HCT116 (cell line): ENCODE data around the gene ACAP3. TPM values are rescaled to one million over a fixed set of nuclear protein-coding genes. Genes with fewer than 3 reads are reported as not detected.

ENCODE experiments used
- ATAC-seq: fragments of 200-7000 bp; cut with Tn5 transposase; 2 replicates; pipeline ENCODE4 v1.9.1; 2020; ENCODE audit warnings: mild to moderate bottlenecking, moderate library complexity
- BruUV-seq: library from RNA; stranded (reverse); fragments of 400-500 nt; replicated peaks from 2 replicates; lab custom pipeline; 2021; lab: Mats Ljungman, UMichigan
- CTCF ChIA-PET: fragments of 300-600 bp; sonication (Branson Sonifier 250); formaldehyde crosslinking; loops from one replicate; lab custom pipeline; 2021; ENCODE audit warnings: antibody characterized with exemption; lab: Charles Lee
- POLR2A ChIA-PET: fragments of 300-600, 350-600 bp; sonication (Branson Sonifier 250); formaldehyde crosslinking; loops from one replicate; lab custom pipeline; 2021; ENCODE audit warnings: antibody characterized with exemption; lab: Charles Lee
- RAD21 ChIA-PET, 2 experiments: fragments of 300-600 bp; sonication (Branson Sonifier 250); formaldehyde crosslinking; loops; one replicate each; lab custom pipeline; 2023; ENCODE audit warnings: low total read pairs in 2 of 2; ENCODE audit not compliant: uncharacterized antibody in 2 of 2, unreplicated experiment in 2 of 2, low non-redundant PET in 1 of 2; lab: Charles Lee
- DNase-seq: peaks from one replicate; pipeline ENCODE4 v3.0.0-alpha.2; 2010; ENCODE audit warnings: low read depth, low spot score
- H2AFZ ChIP-seq: fragments of 200-600 bp; shearing (Covaris generic), sonication (generic); 2 replicates; pipeline ENCODE4 v1.6.1; 2017; ENCODE audit warnings: low read depth, mixed run types, mixed read lengths, antibody characterized with exemption, low read length; ENCODE audit not compliant: poor library complexity, severe bottlenecking
- H3K27ac ChIP-seq: 2 replicates; pipeline ENCODE4 v1.5.1; 2012; ENCODE audit warnings: low read depth, low read length
- H3K27me3 ChIP-seq: fragments of 200-600 bp; sonication (generic); 2 replicates; pipeline ENCODE4 v1.6.1; 2016; ENCODE audit warnings: mixed run types, low read length, mixed read lengths; ENCODE audit not compliant: insufficient read depth
- H3K36me3 ChIP-seq, 2 experiments: fragments of 200-500 bp in 1 of 2; fragments of 200-600 bp in 1 of 2; sonication (Bioruptor generic) in 1 of 2; sonication (generic) in 1 of 2; 2 replicates each; pipeline versions ENCODE4 v1.5.1 to v1.6.1; 2014 to 2016; ENCODE audit warnings: low read length in 2 of 2, inconsistent platforms in 1 of 2, mixed read lengths in 1 of 2, mixed run types in 1 of 2; ENCODE audit not compliant: insufficient read depth in 2 of 2, control insufficient read depth in 1 of 2
- H3K4me1 ChIP-seq, 2 experiments: fragments of 200-600 bp in 1 of 2; sonication (generic) in 1 of 2; 2 replicates each; pipeline versions ENCODE4 v1.5.1 to v1.6.1; 2012 to 2017; ENCODE audit warnings: low read length in 2 of 2, inconsistent platforms in 1 of 2, mild to moderate bottlenecking in 1 of 2, mixed read lengths in 1 of 2, mixed run types in 1 of 2, moderate library complexity in 1 of 2; ENCODE audit not compliant: insufficient read depth in 2 of 2, control insufficient read depth in 1 of 2
- H3K4me2 ChIP-seq: fragments of 200-600 bp; sonication (generic); 2 replicates; pipeline ENCODE4 v1.6.1; 2017; ENCODE audit warnings: mixed run types, low read length, mixed read lengths
- H3K4me3 ChIP-seq, 2 experiments: fragments of 200-600 bp in 1 of 2; sonication (generic) in 1 of 2; replicated peaks in 1 of 2; 2 replicates each; pipeline ENCODE4 v1.5.1; 2011 to 2016; ENCODE audit warnings: low read length in 2 of 2, control low read depth in 1 of 2, low read depth in 1 of 2, mild to moderate bottlenecking in 1 of 2, mixed read lengths in 1 of 2, mixed run types in 1 of 2
- H3K79me2 ChIP-seq: fragments of 200-600 bp; sonication (generic); 2 replicates; pipeline ENCODE4 v1.6.1; 2017; ENCODE audit warnings: mild to moderate bottlenecking, mixed run types, low read length, moderate library complexity, mixed read lengths; ENCODE audit not compliant: insufficient read depth
- H3K9ac ChIP-seq: fragments of 200-600 bp; sonication (generic); 2 replicates; pipeline ENCODE4 v1.6.1; 2016; ENCODE audit warnings: low read length, mixed read lengths
- H3K9me2 ChIP-seq: fragments of 200-600 bp; sonication (generic), shearing (Covaris generic); 2 replicates; pipeline ENCODE4 v1.6.1; 2017; ENCODE audit warnings: mixed run types, mild to moderate bottlenecking, moderate library complexity; ENCODE audit not compliant: insufficient read depth
- H3K9me3 ChIP-seq, 2 experiments: fragments of 200-500 bp in 1 of 2; fragments of 200-600 bp in 1 of 2; sonication (Bioruptor generic) in 1 of 2; sonication (generic) in 1 of 2; 2 replicates each; pipeline ENCODE4 v1.6.1; 2014 to 2017; ENCODE audit warnings: low read length in 2 of 2, mixed read lengths in 2 of 2, inconsistent platforms in 1 of 2, low read depth in 1 of 2, mild to moderate bottlenecking in 1 of 2, mixed run types in 1 of 2, moderate library complexity in 1 of 2; ENCODE audit not compliant: control insufficient read depth in 1 of 2, insufficient read depth in 1 of 2
- H4K20me1 ChIP-seq: fragments of 200-600 bp; sonication (generic), shearing (Covaris generic); 2 replicates; pipeline ENCODE4 v1.6.1; 2017; ENCODE audit warnings: mixed run types, mild to moderate bottlenecking, moderate library complexity; ENCODE audit not compliant: insufficient read depth
- CEBPB ChIP-seq: IDR thresholded peaks from 2 replicates; pipeline ENCODE4 v1.6.1; 2012; ENCODE audit warnings: low read depth
- EGR1 ChIP-seq: IDR thresholded peaks from 2 replicates; pipeline ENCODE4 v1.6.1; 2012; ENCODE audit warnings: low read depth
- ELF1 ChIP-seq: IDR thresholded peaks from 2 replicates; pipeline ENCODE4 v1.6.1; 2012; ENCODE audit warnings: low read depth, borderline replicate concordance
- FOSL1 ChIP-seq: IDR thresholded peaks from 2 replicates; pipeline ENCODE4 v1.6.1; 2012; ENCODE audit warnings: low read depth
- JUND ChIP-seq: IDR thresholded peaks from 2 replicates; pipeline ENCODE4 v1.6.1; 2012
- POLR2A ChIP-seq: IDR thresholded peaks from 2 replicates; pipeline ENCODE4 v1.7.0; 2011; ENCODE audit warnings: borderline replicate concordance; ENCODE audit not compliant: insufficient read depth, insufficient read length; ENCODE audit errors: extremely low read depth
- RAD21 ChIP-seq: IDR thresholded peaks from 2 replicates; pipeline ENCODE4 v1.6.1; 2012; ENCODE audit warnings: low read depth, mild to moderate bottlenecking
- REST ChIP-seq: IDR thresholded peaks from 2 replicates; pipeline ENCODE4 v1.6.1; 2012; ENCODE audit warnings: low read depth
- SP1 ChIP-seq: IDR thresholded peaks from 2 replicates; pipeline ENCODE4 v1.6.1; 2012; ENCODE audit warnings: low read depth
- SRF ChIP-seq: IDR thresholded peaks from 2 replicates; pipeline ENCODE4 v1.6.1; 2012; ENCODE audit warnings: low read depth
- TCF7L2 ChIP-seq: IDR thresholded peaks from 2 replicates; pipeline ENCODE4 v1.7.0; 2011; ENCODE audit warnings: borderline replicate concordance, inconsistent platforms; ENCODE audit not compliant: insufficient read depth, insufficient read length; ENCODE audit errors: extremely low read depth
- YY1 ChIP-seq: IDR thresholded peaks from 2 replicates; pipeline ENCODE4 v1.6.1; 2011; ENCODE audit warnings: low read length, low read depth, moderate library complexity, mild to moderate bottlenecking; ENCODE audit not compliant: insufficient replicate concordance; ENCODE audit errors: extremely low read depth
- intact Hi-C: fragments of 100-400 bp; cut with micrococcal nuclease; formaldehyde crosslinking; loops from 2 replicates; pipeline ENCODE4 v1.10.0; 2022
- total RNA-seq: library from RNA; stranded (reverse); gene quantifications from one replicate; pipeline ENCODE4 v1.2.1, GENCODE V29; 2021; ENCODE audit not compliant: unreplicated experiment
- TF ChIP-seq, protein P1 (sequence below): IDR thresholded peaks from 2 replicates; pipeline ENCODE4 v1.6.1; 2012
- TF ChIP-seq, protein P2 (sequence below): IDR thresholded peaks from 2 replicates; pipeline ENCODE4 v1.6.1; 2012

Gene ACAP3
- total RNA-seq, 1 experiment from 2014 or later: 38.8 TPM

GRCh38 chr1:1347663-1348419, 40.1 kb upstream of the ACAP3 start (continued):
- no peak for TF ChIP-seq SP1
- TF ChIP-seq ELF1: no peak
- TF ChIP-seq REST: no peak
- TF ChIP-seq, protein P1, sequence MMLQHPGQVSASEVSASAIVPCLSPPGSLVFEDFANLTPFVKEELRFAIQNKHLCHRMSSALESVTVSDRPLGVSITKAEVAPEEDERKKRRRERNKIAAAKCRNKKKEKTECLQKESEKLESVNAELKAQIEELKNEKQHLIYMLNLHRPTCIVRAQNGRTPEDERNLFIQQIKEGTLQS: no peak
- no peak for TF ChIP-seq EGR1

- peak overlapping the region; percentile 100 for H3K27ac ChIP-seq
- no peaks in the 10 kb centered on the region for H3K27me3 ChIP-seq
- ChIA-PET POLR2A (interaction anchor here (0.6 to 1.2 kb wide), 2 partner anchors 9 to 405 kb away, joined by 3 to 4 read pairs; no protein-coding TSS in a partner anchor), CTCF (no interaction called here), RAD21 (no interaction called here)
- no peak for ATAC-seq
- peaks cover 43 to 64% of the 10 kb centered on the region in 2 experiments for H3K4me1 ChIP-seq
- no peaks in the 10 kb centered on the region for H3K9me3 ChIP-seq
- peak overlapping the region; percentile 80 to 87 for H3K4me3 ChIP-seq
- H3K9ac ChIP-seq: peak overlapping the region; percentile 76
- intact Hi-C loops: loop anchor here (5.0 to 10.0 kb wide), 3 partner anchors 40 to 275 kb away; partner anchors contain the start of genes ACAP3, MIB2, PUSL1 and RNF223
- peaks cover 65% of the 10 kb centered on the region for H3K79me2 ChIP-seq
- H4K20me1 ChIP-seq: no peaks in the 10 kb centered on the region
- H3K4me2 ChIP-seq: peak overlapping the region; percentile 96
- BruUV-seq: no TSS peak
- H2AFZ ChIP-seq: no peak overlapping the region
- TF ChIP-seq TCF7L2: no peak
- no peak for TF ChIP-seq FOSL1
- no peak for TF ChIP-seq REST
- TF ChIP-seq, protein P2, sequence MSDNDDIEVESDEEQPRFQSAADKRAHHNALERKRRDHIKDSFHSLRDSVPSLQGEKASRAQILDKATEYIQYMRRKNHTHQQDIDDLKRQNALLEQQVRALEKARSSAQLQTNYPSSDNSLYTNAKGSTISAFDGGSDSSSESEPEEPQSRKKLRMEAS: no peak
- TF ChIP-seq SRF: no peak
- TF ChIP-seq JUND: no peak
- TF ChIP-seq CEBPB: no peak
- TF ChIP-seq RAD21: no peak
- TF ChIP-seq YY1: no peak
- TF ChIP-seq POLR2A: no peak
- no peak for DNase-seq
- H3K9me2 ChIP-seq: no peaks in the 10 kb centered on the region
- no peaks in the 10 kb centered on the region for H3K36me3 ChIP-seq
These were observed 39.4 kb upstream of the ACAP3 start for GRCh38 chr1:1347026-1347595.
